RWPE1 (cell line): ENCODE results near the gene DTX3.
"Not testable (repeated sequence)": the region's sequence is repeated elsewhere in the genome, so short reads cannot be mapped to it uniquely, and the experiment has no call there.

ENCODE experiments used
- CTCF ChIA-PET: fragments of 350-600 bp; sonication (Branson Sonifier 250); formaldehyde crosslinking; extraction: SDS; loops from one replicate; lab custom pipeline; 2021; lab: Yijun Ruan, JAX
- POLR2A ChIA-PET: fragments of 400-600 bp; formaldehyde crosslinking; extraction: SDS; loops from one replicate; lab custom pipeline; 2020; ENCODE audit warnings: antibody characterized with exemption; ENCODE audit not compliant: low non-redundant PET; lab: Yijun Ruan, JAX
- DNase-seq: peaks from one replicate; pipeline ENCODE4 v3.0.0; 2012; ENCODE audit warnings: low spot score
- H3K27ac ChIP-seq: fragments of 450-650 bp; 2 replicates; pipeline ENCODE4 v1.5.1; 2017
- TF ChIP-seq, protein P1 (sequence below): fragments of 450-650 bp; conservative IDR thresholded peaks from 2 replicates; pipeline ENCODE4 v1.5.1; 2017; ENCODE audit warnings: low read depth, mild to moderate bottlenecking

The DTX3 gene

DNA sequence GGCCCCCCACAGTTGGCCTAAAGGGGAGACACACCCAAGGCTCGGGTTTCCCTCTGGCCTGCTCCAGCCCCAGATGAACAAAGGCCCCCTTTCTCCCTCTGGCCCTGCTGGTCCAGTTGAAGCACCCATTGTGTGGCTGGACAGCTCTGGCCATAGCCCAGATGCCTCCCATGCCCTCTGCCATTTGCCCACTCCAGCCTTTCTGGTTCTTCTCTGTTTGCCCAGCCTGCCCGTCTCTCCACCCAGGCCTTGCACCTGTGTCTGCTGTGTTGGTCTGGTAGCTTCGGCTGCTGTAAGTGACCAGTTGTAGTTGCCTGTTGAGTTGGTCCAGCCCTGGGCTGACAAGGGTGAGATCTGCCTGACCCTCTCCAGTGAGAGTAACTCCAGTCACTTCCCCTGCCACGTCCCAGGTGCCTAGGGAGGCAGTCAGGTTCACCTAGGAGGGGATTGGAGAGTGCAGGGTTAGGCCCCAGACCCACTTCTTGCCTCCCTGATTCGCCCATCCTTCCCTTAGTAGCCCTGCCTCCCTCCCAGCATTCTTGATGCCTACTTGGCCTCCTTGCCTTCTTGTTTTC is 25.4 kb downstream of the DTX3 start:
- ChIA-PET CTCF (interaction anchor here (0.7 to 4.0 kb wide), 3 partner anchors 12 to 275 kb away, joined by 3 to 16 read pairs (median 4); no protein-coding TSS in a partner anchor), POLR2A (no interaction called here)
- no peak for DNase-seq
- no peak overlapping the region for H3K27ac ChIP-seq
- TF ChIP-seq, protein P1, sequence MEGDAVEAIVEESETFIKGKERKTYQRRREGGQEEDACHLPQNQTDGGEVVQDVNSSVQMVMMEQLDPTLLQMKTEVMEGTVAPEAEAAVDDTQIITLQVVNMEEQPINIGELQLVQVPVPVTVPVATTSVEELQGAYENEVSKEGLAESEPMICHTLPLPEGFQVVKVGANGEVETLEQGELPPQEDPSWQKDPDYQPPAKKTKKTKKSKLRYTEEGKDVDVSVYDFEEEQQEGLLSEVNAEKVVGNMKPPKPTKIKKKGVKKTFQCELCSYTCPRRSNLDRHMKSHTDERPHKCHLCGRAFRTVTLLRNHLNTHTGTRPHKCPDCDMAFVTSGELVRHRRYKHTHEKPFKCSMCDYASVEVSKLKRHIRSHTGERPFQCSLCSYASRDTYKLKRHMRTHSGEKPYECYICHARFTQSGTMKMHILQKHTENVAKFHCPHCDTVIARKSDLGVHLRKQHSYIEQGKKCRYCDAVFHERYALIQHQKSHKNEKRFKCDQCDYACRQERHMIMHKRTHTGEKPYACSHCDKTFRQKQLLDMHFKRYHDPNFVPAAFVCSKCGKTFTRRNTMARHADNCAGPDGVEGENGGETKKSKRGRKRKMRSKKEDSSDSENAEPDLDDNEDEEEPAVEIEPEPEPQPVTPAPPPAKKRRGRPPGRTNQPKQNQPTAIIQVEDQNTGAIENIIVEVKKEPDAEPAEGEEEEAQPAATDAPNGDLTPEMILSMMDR: no peak

DNA sequence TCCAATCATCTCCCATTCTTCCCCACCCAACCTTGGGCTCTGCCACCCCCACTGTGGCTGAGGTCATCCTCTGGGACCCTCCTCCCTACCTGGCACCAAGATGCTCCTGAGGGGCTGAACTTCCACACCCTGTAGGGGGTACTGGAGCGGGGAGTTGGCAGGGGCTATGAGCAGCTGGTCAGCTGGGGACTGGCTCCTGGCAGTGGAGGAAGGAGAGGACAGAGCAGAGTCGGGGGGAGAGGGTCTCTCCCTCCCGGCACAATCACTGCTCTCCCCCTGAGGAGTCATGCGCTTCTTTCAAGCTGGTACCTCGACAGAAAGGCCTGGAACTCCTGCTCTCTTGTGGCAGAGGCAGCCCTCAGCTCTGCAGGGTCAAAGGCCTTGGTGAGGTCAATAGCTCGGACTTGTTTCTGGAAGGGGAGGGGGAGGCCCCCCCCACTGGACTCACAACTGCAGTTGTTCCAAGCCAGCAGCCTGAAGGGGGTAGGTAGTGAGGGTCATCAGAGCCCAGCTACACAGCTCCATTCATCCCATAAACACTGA is 26.3 kb downstream of the DTX3 start:
- TF ChIP-seq, protein P1: no peak
- DNase-seq: no peak
- CTCF ChIA-PET: interaction anchor here (0.9 to 4.0 kb wide), 3 partner anchors 9 to 178 kb away, joined by 7 to 16 read pairs (median 7); no protein-coding TSS in a partner anchor
- no peak overlapping the region for H3K27ac ChIP-seq
- POLR2A ChIA-PET: interaction anchor here (0.6 kb wide), 1 partner anchor 20 kb away, joined by 3 read pairs; the partner anchor contains the start of gene ARHGEF25

DNA sequence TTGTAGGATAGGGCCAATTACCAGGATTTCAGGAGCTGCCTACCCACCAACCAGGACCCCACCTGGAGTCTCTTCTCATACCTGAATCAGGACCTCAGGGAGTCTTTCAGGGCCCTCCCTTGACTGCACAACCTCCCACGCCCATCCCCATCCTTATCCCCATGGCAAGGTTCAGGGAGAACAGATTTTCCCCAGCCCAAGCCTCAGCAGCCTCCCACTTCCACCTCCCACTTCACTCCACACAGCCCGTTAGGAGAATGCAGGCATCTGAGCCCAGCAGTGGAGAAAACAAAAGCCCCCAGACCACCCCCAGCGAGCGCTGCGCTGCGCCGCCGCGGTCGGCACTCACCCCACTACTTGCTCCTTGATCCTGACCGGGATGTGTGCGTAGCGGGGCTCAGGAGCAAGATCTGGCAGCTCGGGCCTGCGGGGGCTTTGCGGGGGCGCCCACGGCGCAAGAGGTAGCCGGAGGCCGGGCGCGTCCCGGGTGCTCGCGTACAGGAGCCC is 27.0 kb downstream of the DTX3 start:
- no peak overlapping the region for H3K27ac ChIP-seq
- TF ChIP-seq, protein P1: no peak
- DNase-seq: no peak
- CTCF ChIA-PET: interaction anchor here (1.4 to 4.0 kb wide), 2 partner anchors 48 to 179 kb away, joined by 7 to 16 read pairs; no protein-coding TSS in a partner anchor
- POLR2A ChIA-PET: no interaction called here

DNA sequence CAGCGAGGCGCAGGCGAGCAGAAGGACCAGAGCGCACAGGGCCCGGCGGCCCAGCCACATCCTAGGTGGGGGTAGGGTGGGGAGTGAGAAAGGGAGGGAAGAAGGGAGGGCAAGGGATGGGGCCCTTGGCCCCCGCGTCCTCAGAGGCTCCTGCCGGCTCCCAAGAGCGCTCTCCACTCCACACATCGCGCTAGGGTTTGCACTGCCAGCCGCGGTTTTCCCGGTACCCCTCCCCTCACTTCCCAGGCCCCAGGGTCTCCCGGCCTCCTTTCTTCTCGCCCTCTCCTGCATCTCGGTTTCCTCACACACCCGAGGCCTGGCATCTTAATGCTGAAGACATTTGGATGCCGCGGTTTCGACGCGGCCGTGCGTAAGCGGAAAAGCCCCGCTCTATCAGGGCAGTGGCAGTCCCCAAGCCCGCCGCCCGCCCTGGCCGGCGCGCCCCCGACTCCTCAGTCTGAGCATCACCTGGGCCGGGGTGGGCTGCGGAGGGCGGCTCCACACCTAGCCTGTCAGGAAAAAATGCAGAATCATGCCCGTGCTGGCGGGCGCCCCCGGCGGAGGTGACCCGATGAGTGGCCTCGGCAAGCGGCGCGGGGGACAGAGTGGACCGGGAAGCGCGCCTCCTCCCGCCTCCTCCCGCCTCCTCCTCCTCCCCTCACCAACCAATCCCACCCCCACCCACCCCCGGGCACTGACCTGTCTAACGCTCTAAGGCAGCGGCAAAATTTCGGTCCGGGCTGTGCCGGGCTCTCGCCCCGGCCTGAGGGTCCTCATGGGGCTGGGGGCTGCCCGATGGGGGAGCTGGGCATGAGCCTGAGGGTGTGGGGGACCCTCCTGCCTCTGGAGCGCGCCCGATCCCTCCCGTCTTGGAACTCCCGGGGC is 27.7 kb downstream of the DTX3 start:
- TF ChIP-seq, protein P1: no peak
- ChIA-PET POLR2A (no interaction called here), CTCF (interaction anchor here (0.5 to 4.0 kb wide), 29 partner anchors 8 to 1689 kb away, joined by 3 to 17 read pairs (median 4); no protein-coding TSS in a partner anchor)
- no peak for DNase-seq
- peak overlapping the region; percentile 44 for H3K27ac ChIP-seq

DNA sequence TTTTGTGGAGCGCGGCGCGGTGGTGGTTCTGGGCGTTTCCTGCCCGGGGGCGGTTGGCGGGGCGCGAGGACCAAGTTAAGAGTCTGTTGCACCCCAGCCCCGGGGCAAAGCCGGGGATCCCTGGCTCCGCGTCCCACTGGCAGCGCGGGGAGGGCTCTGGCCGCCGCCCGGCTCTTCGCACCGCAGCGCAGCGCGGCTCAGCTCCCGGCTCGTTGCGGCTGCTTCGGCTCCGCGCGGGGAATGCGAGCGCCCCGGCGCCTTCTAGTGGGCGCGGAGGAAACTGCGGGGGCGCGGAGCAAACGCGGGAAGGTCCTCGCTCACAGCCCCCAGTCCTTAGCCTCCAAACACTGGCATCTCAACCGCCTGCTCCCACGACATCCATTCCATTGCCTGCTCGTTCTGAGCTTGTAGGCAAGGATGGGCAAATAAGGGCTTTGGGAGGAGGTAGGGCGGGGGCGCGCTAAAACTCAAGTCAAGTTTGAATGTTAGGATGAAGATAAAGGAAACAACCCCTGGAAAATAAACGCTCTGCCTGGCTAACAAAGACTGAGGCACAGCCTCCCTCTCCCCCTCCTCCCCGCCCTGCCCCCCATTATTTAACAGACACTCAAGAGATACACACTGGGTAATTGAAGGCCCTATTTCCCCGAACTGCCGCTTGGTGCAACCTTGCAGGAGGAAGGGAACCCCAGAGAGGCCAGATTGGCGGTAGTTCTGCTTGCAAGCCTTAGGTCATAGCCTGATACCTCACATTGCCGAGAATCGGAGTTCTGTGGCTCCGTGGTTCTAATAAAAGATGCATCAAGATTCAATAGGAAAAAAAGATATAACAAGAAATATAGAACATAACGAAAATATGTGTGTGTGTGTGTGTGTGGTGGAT is 28.6 kb downstream of the DTX3 start, which contains the start of gene B4GALNT1:
TSS of gene B4GALNT1 (minus strand) at position 244 of the 883 bp plus-strand sequence. CDS start 1,069 bp downstream, outside the sequence.
- peak; percentile 69 for DNase-seq
- POLR2A ChIA-PET: no interaction called here
- CTCF ChIA-PET: interaction anchor here (0.5 to 4.0 kb wide), 31 partner anchors 9 to 1688 kb away, joined by 3 to 17 read pairs (median 3); partner anchors contain the start of gene TSPAN31

DNA sequence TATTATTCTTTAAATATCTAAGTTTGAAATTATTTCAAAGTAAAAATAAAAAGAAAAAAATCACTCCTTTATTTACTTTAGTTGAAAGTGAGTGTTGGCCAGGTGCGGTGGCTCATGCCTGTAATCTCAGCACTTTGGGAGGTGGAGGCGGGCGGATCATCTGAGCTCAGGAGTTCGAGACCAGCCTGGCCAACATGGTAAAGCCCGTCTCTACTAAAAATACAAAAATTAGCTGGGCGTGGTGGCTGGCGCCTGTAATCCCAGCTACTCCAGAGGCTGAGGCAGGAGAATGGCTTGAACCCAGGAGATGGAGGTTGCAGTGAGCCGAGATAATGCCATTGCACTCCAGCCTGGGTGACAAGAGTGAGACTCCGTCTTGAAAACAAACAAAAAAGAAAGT is 32.1 kb downstream of the DTX3 start:
- DNase-seq, POLR2A ChIA-PET, H3K27ac ChIP-seq: not testable (repeated sequence)
- CTCF ChIA-PET: interaction anchor here (0.7 to 1.9 kb wide), 3 partner anchors 16 to 62 kb away, joined by 3 to 6 read pairs (median 3); no protein-coding TSS in a partner anchor

More for the DNA sequence above, 28.6 kb downstream of the DTX3 start, which contains the start of gene B4GALNT1:
- TF ChIP-seq, protein P1: peak; percentile 96
- H3K27ac ChIP-seq: peak within 1 kb of the TSS; percentile 44
